Ovary (tissue), 9 donors: ENCODE measurements around the gene NEAT1. TPM values are rescaled to one million over a fixed set of nuclear protein-coding genes. Genes with fewer than 3 reads are reported as not detected.
A peak's percentile ranks its signal among the peaks of the same experiment; 100 is the strongest.

Experiments
- DNase-seq, 5 donors: peaks; one replicate each; pipeline ENCODE4 v3.0.0-alpha.2; 2019 to 2020
- H3K27ac ChIP-seq, 2 donors: fragments of 200-600 bp; one replicate each; pipeline versions ENCODE4 v1.5.1 to v1.8.0; 2019 to 2022
- H3K27me3 ChIP-seq: fragments of 200-600 bp; one replicate; pipeline ENCODE4 v1.8.0; 2022
- H3K36me3 ChIP-seq: fragments of 200-600 bp; sonication (generic); one replicate; pipeline ENCODE4 v1.5.1; 2019
- H3K4me1 ChIP-seq: one replicate; pipeline ENCODE4 v1.8.1; 2013; ENCODE audit warnings: mild to moderate bottlenecking, moderate library complexity; ENCODE audit not compliant: insufficient read depth
- H3K4me3 ChIP-seq: fragments of 200-600 bp; sonication (generic); one replicate; pipeline ENCODE4 v1.5.1; 2017
- H3K9me3 ChIP-seq, 2 donors: fragments of 200-600 bp in 1 of 2; sonication (generic) in 1 of 2; one replicate each; pipeline versions ENCODE4 v1.5.1 to v1.8.1; 2013 to 2019; ENCODE audit warnings: mild to moderate bottlenecking in 1 of 2, moderate library complexity in 1 of 2
- EP300 ChIP-seq: sonication (generic); formaldehyde crosslinking; IDR thresholded peaks from one replicate; pipeline ENCODE4 v1.6.1; 2017; ENCODE audit warnings: antibody characterized with exemption
- POLR2A ChIP-seq: fragments of 450-650 bp; IDR thresholded peaks from one replicate; pipeline ENCODE4 v1.6.1; 2017; ENCODE audit warnings: antibody characterized with exemption, mild to moderate bottlenecking, moderate library complexity
- WGBS, 3 donors: extraction: QIAGEN DNeasy Blood & Tissue Kit in 1 of 3; methylation state at CpG; one replicate each; pipeline versions ENCODE4 v1.1.5 to v1.1.7; 2013 to 2017; 5-methylcytosine and 5-hydroxymethylcytosine counted together
- intact Hi-C, 4 donors: fragments of 100-400 bp; cut with DNase I; formaldehyde crosslinking; loops; one replicate each; pipeline versions ENCODE4 v1.11.0 to v1.15.1; 2022 to 2023
- polyA plus RNA-seq, 2 donors: library from polyadenylated mRNA; stranded (reverse); fragments of 200-250 nt in 1 of 2; fragments of 350-450 nt in 1 of 2; fragmentation: Illumina TruSeq in 1 of 2; extraction: RNeasy Lipid Tissue Mini Kit (QIAGEN cat#74804) in 1 of 2; gene quantifications; one replicate each; pipeline ENCODE4 v1.2.3, GENCODE V29; 2013 to 2014
- total RNA-seq, 7 donors: library from RNA; depleted of rRNA in 2 of 7; stranded (reverse); fragments of >200 nt in 2 of 7; fragmentation: NEBNext Ultra II Directional in 3 of 7; extraction: Animal tissue kit (Norgen Biotek cat#: 25700) in 3 of 7; gene quantifications; one replicate each; pipeline versions ENCODE4 v1.1.0 to v1.2.4, GENCODE V29; 2016 to 2023
- TF ChIP-seq, protein P1 (sequence below), 3 donors: fragments of 450-650 bp in 2 of 3; fragments of 200-600 bp in 1 of 3; IDR thresholded peaks; one replicate each; pipeline versions ENCODE4 v1.5.1 to v1.8.0; 2016 to 2022; ENCODE audit warnings: antibody characterized with exemption in 3 of 3, mild to moderate bottlenecking in 1 of 3
- donor health status: DM: no; HTN: no; CAD: no; lungs with moderate emphysema.
- donor health status: DM: no; HTN: no; CAD: no.
- donor health status: Bipolar disorder and iron deficiency.
- donor health status: DM: yes; HTN: yes; CAD: no.
- donor health status: DM: no; HTN: no; CAD: no.
- donor health status: DM: yes; HTN: yes; CAD: no.

Gene NEAT1
- total and polyA plus RNA-seq, 9 donors, result 175 to 850 (median 351) TPM

GRCh38 chr11:65394125-65394536 lies 28.5 kb upstream of the NEAT1 start:
- H3K36me3 ChIP-seq, result no peaks in the 10 kb centered on the region
- H3K4me1 ChIP-seq, result peaks cover 2% of the 10 kb centered on the region
- H3K27me3 ChIP-seq, result no peaks in the 10 kb centered on the region
- TF ChIP-seq EP300 (no peak), POLR2A (no peak)
- TF ChIP-seq, protein P1, sequence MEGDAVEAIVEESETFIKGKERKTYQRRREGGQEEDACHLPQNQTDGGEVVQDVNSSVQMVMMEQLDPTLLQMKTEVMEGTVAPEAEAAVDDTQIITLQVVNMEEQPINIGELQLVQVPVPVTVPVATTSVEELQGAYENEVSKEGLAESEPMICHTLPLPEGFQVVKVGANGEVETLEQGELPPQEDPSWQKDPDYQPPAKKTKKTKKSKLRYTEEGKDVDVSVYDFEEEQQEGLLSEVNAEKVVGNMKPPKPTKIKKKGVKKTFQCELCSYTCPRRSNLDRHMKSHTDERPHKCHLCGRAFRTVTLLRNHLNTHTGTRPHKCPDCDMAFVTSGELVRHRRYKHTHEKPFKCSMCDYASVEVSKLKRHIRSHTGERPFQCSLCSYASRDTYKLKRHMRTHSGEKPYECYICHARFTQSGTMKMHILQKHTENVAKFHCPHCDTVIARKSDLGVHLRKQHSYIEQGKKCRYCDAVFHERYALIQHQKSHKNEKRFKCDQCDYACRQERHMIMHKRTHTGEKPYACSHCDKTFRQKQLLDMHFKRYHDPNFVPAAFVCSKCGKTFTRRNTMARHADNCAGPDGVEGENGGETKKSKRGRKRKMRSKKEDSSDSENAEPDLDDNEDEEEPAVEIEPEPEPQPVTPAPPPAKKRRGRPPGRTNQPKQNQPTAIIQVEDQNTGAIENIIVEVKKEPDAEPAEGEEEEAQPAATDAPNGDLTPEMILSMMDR (IDR thresholded peaks at IDR 0.05), result no peak
- peak in 1 of 5 donors; percentile 28 for DNase-seq
- 83 to 94% (median 86%) methylated on average over 15 to 20 of the region's 20 CpGs for WGBS, 3 donors
- no peak overlapping the region for H3K4me3 ChIP-seq
- no peaks in the 10 kb centered on the region for H3K9me3 ChIP-seq
- H3K27ac ChIP-seq, result no peak overlapping the region
- intact Hi-C loops, result no loop called here

- no peak for TF ChIP-seq POLR2A
- TF ChIP-seq, protein P1 (IDR thresholded peaks at IDR 0.05), result no peak
- no peak for TF ChIP-seq EP300
- Histone ChIP-seq H3K36me3 (no peaks in the 10 kb centered on the region), H3K9me3 (no peaks in the 10 kb centered on the region), H3K4me1 (no peaks in the 10 kb centered on the region), H3K27me3 (no peaks in the 10 kb centered on the region), H3K4me3 (no peak overlapping the region), H3K27ac (no peak overlapping the region)
- no peak for DNase-seq
- WGBS, 3 donors, result 87 to 90% (median 89%) methylated on average over 15 of the region's 15 CpGs
- intact Hi-C loops, result no loop called here
These were observed 26.6 kb upstream of the NEAT1 start for GRCh38 chr11:65395961-65396530.

- no peak for DNase-seq
- Histone ChIP-seq H3K36me3 (no peaks in the 10 kb centered on the region), H3K4me1 (no peaks in the 10 kb centered on the region), H3K27ac (no peak overlapping the region), H3K27me3 (no peaks in the 10 kb centered on the region), H3K4me3 (no peak overlapping the region), H3K9me3 (no peaks in the 10 kb centered on the region)
- TF ChIP-seq, protein P1 (IDR thresholded peaks at IDR 0.05), result no peak
- TF ChIP-seq EP300 (no peak), POLR2A (no peak)
- intact Hi-C loops, result no loop called here
- WGBS, 3 donors, result 89 to 92% (median 92%) methylated on average over 38 of the region's 38 CpGs
These were observed 25.5 kb upstream of the NEAT1 start for GRCh38 chr11:65396769-65397745.

DNA sequence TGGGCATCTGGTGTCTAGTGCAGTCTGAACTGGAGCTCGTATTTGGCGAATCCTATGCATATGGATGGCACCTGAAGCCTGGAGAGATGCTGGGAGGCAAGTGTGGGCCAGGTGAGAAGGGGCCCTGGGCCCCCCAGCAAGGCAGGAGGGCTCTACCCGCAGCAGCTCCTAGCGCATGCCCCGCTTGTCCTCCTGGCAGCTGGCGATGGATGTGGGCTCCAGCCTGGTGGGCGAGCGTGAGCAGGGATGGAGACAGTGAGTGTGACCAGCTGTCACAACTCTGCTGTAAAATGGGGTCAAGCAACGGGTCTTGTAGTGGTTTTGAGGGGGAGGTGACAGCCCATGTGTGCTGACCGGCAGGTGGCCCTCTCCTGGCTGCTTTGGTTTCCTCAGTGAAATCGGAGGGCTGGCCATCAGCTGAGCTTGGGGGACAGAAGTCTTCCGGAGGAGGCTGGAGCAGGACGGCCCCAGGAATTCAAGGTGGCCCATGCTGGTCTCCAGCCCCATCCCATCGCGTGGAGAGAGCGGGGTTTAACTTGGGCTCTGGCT lies 24.2 kb upstream of the NEAT1 start:
- Histone ChIP-seq H3K27me3 (no peaks in the 10 kb centered on the region), H3K4me1 (no peaks in the 10 kb centered on the region), H3K4me3 (no peak overlapping the region), H3K36me3 (no peaks in the 10 kb centered on the region), H3K9me3 (no peaks in the 10 kb centered on the region), H3K27ac (no peak overlapping the region)
- TF ChIP-seq EP300, result no peak
- TF ChIP-seq, protein P1 (IDR thresholded peaks at IDR 0.05), result no peak
- TF ChIP-seq POLR2A, result no peak
- intact Hi-C loops, result no loop called here
- 67 to 80% (median 72%) methylated on average over 16 of the region's 16 CpGs for WGBS, 3 donors
- DNase-seq, result no peak
